GM23338 (cell line): Measurements from ENCODE around the gene FUT1. TPM values are rescaled to one million over a fixed set of nuclear protein-coding genes. Genes with fewer than 3 reads are reported as not detected.
"Not testable (repeated sequence)": the region's sequence is repeated elsewhere in the genome, so short reads cannot be mapped to it uniquely, and the experiment has no call there.

Experiments
- ATAC-seq: fragments of 200-7000 bp; cut with Tn5 transposase; 3 replicates; pipeline ENCODE4 v1.9.1; 2020
- DNase-seq: peaks from one replicate; pipeline ENCODE4 v3.0.0-alpha.2; 2015; ENCODE audit warnings: low spot score
- H2AFZ ChIP-seq: fragments of 200-600 bp; sonication (generic); 2 replicates; pipeline ENCODE4 v1.8.0; 2016; ENCODE audit warnings: antibody characterized with exemption, mild to moderate bottlenecking, moderate library complexity
- H3F3A ChIP-seq: fragments of 200-600 bp; sonication (generic); replicated peaks from 2 replicates; pipeline ENCODE4 v1.8.0; 2017; ENCODE audit warnings: antibody characterized with exemption, mixed run types, low read depth
- H3K27ac ChIP-seq: fragments of 200-600 bp; sonication (generic); 2 replicates; pipeline ENCODE4 v1.6.1; 2016; ENCODE audit warnings: low read depth
- H3K27me3 ChIP-seq: fragments of 200-600 bp; sonication (generic); 2 replicates; pipeline ENCODE4 v1.8.0; 2016; ENCODE audit warnings: mild to moderate bottlenecking, mixed run types, moderate library complexity; ENCODE audit not compliant: insufficient read depth
- H3K36me3 ChIP-seq: fragments of 200-600 bp; sonication (generic); 2 replicates; pipeline ENCODE4 v1.8.0; 2016; ENCODE audit warnings: mild to moderate bottlenecking; ENCODE audit not compliant: insufficient read depth
- H3K4me1 ChIP-seq: fragments of 200-600 bp; sonication (generic); 2 replicates; pipeline ENCODE4 v1.8.0; 2016; ENCODE audit warnings: mild to moderate bottlenecking, moderate library complexity; ENCODE audit not compliant: insufficient read depth
- H3K4me2 ChIP-seq: fragments of 200-600 bp; sonication (generic); 2 replicates; pipeline ENCODE4 v1.7.1; 2017; ENCODE audit warnings: mixed run types
- H3K4me3 ChIP-seq: fragments of 200-600 bp; sonication (generic); 2 replicates; pipeline ENCODE4 v1.6.1; 2016; ENCODE audit warnings: mixed run types
- H3K79me2 ChIP-seq: fragments of 200-600 bp; sonication (generic); replicated peaks from 2 replicates; pipeline ENCODE4 v1.8.0; 2017; ENCODE audit warnings: mild to moderate bottlenecking; ENCODE audit not compliant: insufficient read depth
- H3K9me2 ChIP-seq: fragments of 200-600 bp; sonication (generic); 2 replicates; pipeline ENCODE4 v1.8.0; 2017; ENCODE audit not compliant: insufficient read depth
- H4K20me1 ChIP-seq: fragments of 200-600 bp; sonication (generic); replicated peaks from 2 replicates; pipeline ENCODE4 v1.8.0; 2017; ENCODE audit warnings: mild to moderate bottlenecking; ENCODE audit not compliant: insufficient read depth
- H3K27ac Mint-ChIP-seq: 2 replicates; pipeline ENCODE4 v1.8.0; 2020; ENCODE audit warnings: inconsistent platforms, mild to moderate bottlenecking, moderate library complexity, mixed read lengths
- H3K27me3 Mint-ChIP-seq: 3 replicates; pipeline ENCODE4 v1.8.0; 2022; ENCODE audit warnings: low read depth, mild to moderate bottlenecking, moderate library complexity, mixed read lengths, inconsistent platforms; ENCODE audit not compliant: insufficient read depth, poor library complexity
- H3K36me3 Mint-ChIP-seq: 3 replicates; pipeline ENCODE4 v1.8.0; 2021; ENCODE audit warnings: low read depth, mild to moderate bottlenecking, inconsistent platforms, moderate library complexity, mixed read lengths
- H3K4me1 Mint-ChIP-seq: 3 replicates; pipeline ENCODE4 v1.8.0; 2020; ENCODE audit warnings: mild to moderate bottlenecking, inconsistent platforms, mixed read lengths
- H3K4me3 Mint-ChIP-seq: 3 replicates; pipeline ENCODE4 v1.8.0; 2021; ENCODE audit warnings: moderate library complexity, mild to moderate bottlenecking, inconsistent platforms, mixed read lengths
- H3K9me3 Mint-ChIP-seq: 3 replicates; pipeline ENCODE4 v1.8.0; 2020; ENCODE audit warnings: moderate library complexity, mild to moderate bottlenecking, inconsistent platforms, mixed read lengths
- ZNF462 ChIP-seq: fragments of 250-450 bp; sonication (Bioruptor Pico); IDR thresholded peaks from 2 replicates; pipeline ENCODE4 v1.5.0; 2020; ENCODE audit warnings: mild to moderate bottlenecking, moderate library complexity
- polyA plus RNA-seq: library from polyadenylated mRNA; unstranded; fragments of >200 nt; fragmentation: Nextera tagmentation; extraction: Ambion mirVana; gene quantifications from 2 replicates; pipeline ENCODE4 v1.2.1, GENCODE V29; 2016
- total RNA-seq: library from RNA; depleted of rRNA; stranded (reverse); fragments of >200 nt; shearing (Covaris generic); gene quantifications from 2 replicates; pipeline ENCODE4 v1.2.3, GENCODE V29; 2014
- TF ChIP-seq, protein P1 (sequence below), 2 experiments: fragments of 200-600 bp in 1 of 2; sonication (generic) in 1 of 2; conservative IDR thresholded peaks; 2 replicates each; pipeline versions ENCODE4 v1.5.1 to v1.6.1; 2016 to 2017; ENCODE audit warnings: antibody characterized with exemption in 2 of 2, low read depth in 2 of 2, mild to moderate bottlenecking in 2 of 2, moderate library complexity in 1 of 2

Gene FUT1
- total and polyA plus RNA-seq, 2 experiments from 2014 or later: 4.4 to 20.8 TPM

DNA sequence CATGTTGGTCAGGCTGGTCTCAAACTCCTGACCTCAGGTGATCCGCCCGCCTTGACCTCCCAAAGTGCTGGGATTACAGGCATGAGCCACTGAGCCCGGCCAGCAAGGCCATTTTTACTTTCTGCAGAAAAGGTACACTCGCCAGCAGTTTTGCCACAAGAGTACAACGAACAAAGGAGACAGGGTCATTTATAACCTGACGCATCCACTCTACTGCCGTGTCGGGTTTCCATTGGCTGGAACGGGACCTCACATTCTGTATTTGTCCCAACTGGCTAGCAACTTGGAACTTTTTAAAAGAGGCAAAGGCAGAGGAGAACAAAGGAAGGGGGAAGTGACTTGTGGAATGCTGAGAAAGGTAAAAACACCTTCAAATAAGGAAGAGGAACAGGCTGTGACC is 34.9 kb upstream of the FUT1 start:
- not testable (repeated sequence) for H3K27me3 ChIP-seq, H3K36me3 Mint-ChIP-seq, H3K4me1 Mint-ChIP-seq, DNase-seq, H3F3A ChIP-seq, H3K9me2 ChIP-seq, H3K27ac Mint-ChIP-seq, H3K4me3 Mint-ChIP-seq, H3K4me3 ChIP-seq, H3K27me3 Mint-ChIP-seq, H3K36me3 ChIP-seq, H3K9me3 Mint-ChIP-seq, H3K4me1 ChIP-seq, H3K79me2 ChIP-seq, H4K20me1 ChIP-seq, H2AFZ ChIP-seq, H3K27ac ChIP-seq, H3K4me2 ChIP-seq
- ATAC-seq: peak; percentile 14; the same call in 1 of the 3 replicates

GRCh38 chr19:48786422-48786821 is 34.0 kb upstream of the FUT1 start:
- H3K27ac ChIP-seq, H3K4me2 ChIP-seq, H3K79me2 ChIP-seq, H3K4me3 Mint-ChIP-seq, H4K20me1 ChIP-seq, H3K27me3 Mint-ChIP-seq, DNase-seq, H3K4me3 ChIP-seq, H3F3A ChIP-seq, ATAC-seq, H3K36me3 ChIP-seq, H3K36me3 Mint-ChIP-seq, H3K4me1 Mint-ChIP-seq, H3K27ac Mint-ChIP-seq, H3K27me3 ChIP-seq, H3K9me3 Mint-ChIP-seq, H2AFZ ChIP-seq, H3K9me2 ChIP-seq, H3K4me1 ChIP-seq: not testable (repeated sequence)

GRCh38 chr19:48784527-48784926 is 32.1 kb upstream of the FUT1 start:
- H3K4me1 Mint-ChIP-seq: peaks cover 5% of the 10 kb centered on the region; the same call in 2 of the 3 replicates
- H3K9me2 ChIP-seq: no peaks in the 10 kb centered on the region
- DNase-seq (no peak), ATAC-seq (no peak)
- H3K79me2 ChIP-seq: no peaks in the 10 kb centered on the region
- no peaks in the 10 kb centered on the region for H3K36me3 ChIP-seq
- no peaks in the 10 kb centered on the region for H3F3A ChIP-seq
- peaks cover 5% of the 10 kb centered on the region; the same call in 1 of the 3 replicates for H3K9me3 Mint-ChIP-seq
- H3K27ac ChIP-seq: no peak overlapping the region
- no peak for TF ChIP-seq ZNF462 (CRISPR knock-in tag)
- TF ChIP-seq, protein P1, sequence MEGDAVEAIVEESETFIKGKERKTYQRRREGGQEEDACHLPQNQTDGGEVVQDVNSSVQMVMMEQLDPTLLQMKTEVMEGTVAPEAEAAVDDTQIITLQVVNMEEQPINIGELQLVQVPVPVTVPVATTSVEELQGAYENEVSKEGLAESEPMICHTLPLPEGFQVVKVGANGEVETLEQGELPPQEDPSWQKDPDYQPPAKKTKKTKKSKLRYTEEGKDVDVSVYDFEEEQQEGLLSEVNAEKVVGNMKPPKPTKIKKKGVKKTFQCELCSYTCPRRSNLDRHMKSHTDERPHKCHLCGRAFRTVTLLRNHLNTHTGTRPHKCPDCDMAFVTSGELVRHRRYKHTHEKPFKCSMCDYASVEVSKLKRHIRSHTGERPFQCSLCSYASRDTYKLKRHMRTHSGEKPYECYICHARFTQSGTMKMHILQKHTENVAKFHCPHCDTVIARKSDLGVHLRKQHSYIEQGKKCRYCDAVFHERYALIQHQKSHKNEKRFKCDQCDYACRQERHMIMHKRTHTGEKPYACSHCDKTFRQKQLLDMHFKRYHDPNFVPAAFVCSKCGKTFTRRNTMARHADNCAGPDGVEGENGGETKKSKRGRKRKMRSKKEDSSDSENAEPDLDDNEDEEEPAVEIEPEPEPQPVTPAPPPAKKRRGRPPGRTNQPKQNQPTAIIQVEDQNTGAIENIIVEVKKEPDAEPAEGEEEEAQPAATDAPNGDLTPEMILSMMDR (conservative IDR thresholded peaks at IDR 0.05; ENCODE audit: low read depth in 2 of 2): peak in 1 of 2 experiments; percentile 44; a peak in 2 of 4 replicates
- peaks cover 2% of the 10 kb centered on the region for H3K27me3 Mint-ChIP-seq
- no peak overlapping the region for H3K4me3 ChIP-seq
- H3K36me3 Mint-ChIP-seq: no peaks in the 10 kb centered on the region
- no peaks in the 10 kb centered on the region for H3K27me3 ChIP-seq
- no peak overlapping the region for H3K27ac Mint-ChIP-seq
- H2AFZ ChIP-seq: no peak overlapping the region
- H3K4me1 ChIP-seq: no peaks in the 10 kb centered on the region
- no peak overlapping the region for H3K4me2 ChIP-seq
- no peaks in the 10 kb centered on the region for H4K20me1 ChIP-seq
- no peak overlapping the region; the same call in 2 of the 3 replicates for H3K4me3 Mint-ChIP-seq
